Colonic mucosa (tissue), 4 donors: ENCODE measurements around the gene UPK1B. TPM values are rescaled to one million over a fixed set of nuclear protein-coding genes. Genes with fewer than 3 reads are reported as not detected.

Source experiments
- DNase-seq: peaks from one replicate; pipeline ENCODE4 v3.0.0-alpha.2; 2020
- H3K27ac ChIP-seq: fragments of 200-600 bp; one replicate; pipeline ENCODE4 v1.8.0; 2021
- H3K27me3 ChIP-seq: fragments of 200-600 bp; one replicate; pipeline ENCODE4 v1.8.0; 2021
- H3K36me3 ChIP-seq: fragments of 200-600 bp; one replicate; pipeline ENCODE4 v1.8.0; 2021
- H3K4me1 ChIP-seq: fragments of 200-600 bp; one replicate; pipeline ENCODE4 v1.8.0; 2021; ENCODE audit warnings: mild to moderate bottlenecking
- H3K4me3 ChIP-seq: fragments of 200-600 bp; one replicate; pipeline ENCODE4 v1.8.0; 2021
- H3K9ac ChIP-seq, 2 donors: one replicate each; pipeline ENCODE4 v1.7.0; 2013; ENCODE audit warnings: control low read depth in 2 of 2, low read depth in 2 of 2, low read length in 2 of 2
- H3K9me3 ChIP-seq: fragments of 200-600 bp; one replicate; pipeline ENCODE4 v1.8.0; 2021
- CTCF ChIP-seq: fragments of 200-600 bp; IDR thresholded peaks from one replicate; pipeline ENCODE4 v1.8.0; 2022; ENCODE audit warnings: antibody characterized with exemption, mild to moderate bottlenecking
- intact Hi-C: fragments of 100-400 bp; cut with DNase I; formaldehyde crosslinking; loops from one replicate; pipeline ENCODE4 v1.14.1; 2022
- total RNA-seq, 2 donors: library from RNA; stranded (reverse); fragmentation: NEBNext Ultra II Directional in 1 of 2; extraction: Animal tissue kit (Norgen Biotek cat#: 25700) in 1 of 2; gene quantifications; one replicate each; pipeline ENCODE4 v1.2.1, GENCODE V29; 2021
- donor health status: healthy.
- donor health status: DM: no; HTN: no; CAD: no.
- donor health status: DM: no; HTN: no; CAD: no.

UPK1B gene
- total RNA-seq, 2 donors from 2014 or later: not detected

- TF ChIP-seq CTCF: no peak
- Histone ChIP-seq H3K36me3 (no peaks in the 10 kb centered on the region), H3K9me3 (no peaks in the 10 kb centered on the region), H3K27me3 (no peaks in the 10 kb centered on the region), H3K27ac (peak overlapping the region; percentile 23), H3K9ac (no peak overlapping the region), H3K4me3 (no peak overlapping the region), H3K4me1 (no peaks in the 10 kb centered on the region)
- DNase-seq: no peak
- intact Hi-C loops: no loop called here
Observed at GRCh38 chr3:119220970-119221667, 47.7 kb downstream of the UPK1B start.

- Histone ChIP-seq H3K4me1 (no peaks in the 10 kb centered on the region), H3K4me3 (no peak overlapping the region), H3K27me3 (no peaks in the 10 kb centered on the region), H3K36me3 (no peaks in the 10 kb centered on the region), H3K9ac (no peak overlapping the region), H3K9me3 (no peaks in the 10 kb centered on the region), H3K27ac (peak overlapping the region; percentile 23)
- DNase-seq: no peak
- no peak for TF ChIP-seq CTCF
- intact Hi-C loops: no loop called here
Observed at GRCh38 chr3:119221779-119222320, 48.5 kb downstream of the UPK1B start.

- Histone ChIP-seq H3K9ac (no peak overlapping the region), H3K27ac (no peak overlapping the region), H3K9me3 (no peaks in the 10 kb centered on the region), H3K27me3 (no peaks in the 10 kb centered on the region), H3K4me3 (no peak overlapping the region), H3K36me3 (no peaks in the 10 kb centered on the region), H3K4me1 (peaks cover 1% of the 10 kb centered on the region)
- TF ChIP-seq CTCF: no peak
- intact Hi-C loops: no loop called here
- DNase-seq: no peak
Observed at GRCh38 chr3:119222391-119222790, 49.0 kb downstream of the UPK1B start.

DNA sequence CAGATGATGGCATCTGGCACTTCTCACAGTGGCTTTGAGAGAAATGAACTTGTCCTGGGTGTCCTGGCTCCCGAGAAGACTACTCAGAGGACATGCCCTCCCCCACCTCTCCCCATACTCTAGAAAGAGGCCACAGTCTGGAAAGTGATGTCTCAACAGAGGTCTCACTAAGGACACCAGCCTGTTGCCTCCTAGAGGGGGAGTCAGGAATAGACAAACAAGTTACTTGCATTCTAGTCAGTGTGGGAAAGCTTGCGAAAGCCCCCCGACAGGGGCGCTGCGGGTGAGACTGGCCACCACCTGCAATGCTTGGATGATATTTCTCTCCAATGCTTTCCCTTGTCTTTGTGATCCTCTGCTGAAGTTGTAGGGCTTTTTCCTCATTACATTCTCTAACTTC, 50.1 kb downstream of the UPK1B start:
- no peak for TF ChIP-seq CTCF
- Histone ChIP-seq H3K36me3 (no peaks in the 10 kb centered on the region), H3K27ac (no peak overlapping the region)

GRCh38 chr3:119225121-119225520, 51.7 kb downstream of the UPK1B start:
- no peak overlapping the region for H3K27ac ChIP-seq

More for the DNA sequence above, 50.1 kb downstream of the UPK1B start:
- H3K9ac ChIP-seq: no peak overlapping the region
- intact Hi-C loops: no loop called here
- no peak overlapping the region for H3K4me3 ChIP-seq
- H3K4me1 ChIP-seq: peaks cover 5% of the 10 kb centered on the region
- H3K9me3 ChIP-seq: no peaks in the 10 kb centered on the region
- no peak for DNase-seq
- no peaks in the 10 kb centered on the region for H3K27me3 ChIP-seq

More at GRCh38 chr3:119225121-119225520, 51.7 kb downstream of the UPK1B start:
- Histone ChIP-seq H3K9me3 (no peaks in the 10 kb centered on the region), H3K27me3 (no peaks in the 10 kb centered on the region), H3K9ac (no peak overlapping the region), H3K4me3 (no peak overlapping the region), H3K36me3 (peaks cover 4% of the 10 kb centered on the region), H3K4me1 (peaks cover 5% of the 10 kb centered on the region)
- intact Hi-C loops: no loop called here
- no peak for TF ChIP-seq CTCF
- DNase-seq: no peak
